ENCODE data around the gene WDR38.
"Not testable (repeated sequence)": the region's sequence is repeated elsewhere in the genome, so short reads cannot be mapped to it uniquely, and the experiment has no call there.

WDR38 gene

GRCh38 chr9:124834591-124834990, 18.7 kb upstream of the WDR38 start:
- DNase-seq (ENCODE audit: low spot score) = peak; percentile 36

GRCh38 chr9:124835026-124835557, 18.2 kb upstream of the WDR38 start:
- no peak for DNase-seq (ENCODE audit: low spot score)

GRCh38 chr9:124838132-124838531, 15.1 kb upstream of the WDR38 start:
- DNase-seq (ENCODE audit: low spot score) = not testable (repeated sequence)

- not testable (repeated sequence) for DNase-seq (ENCODE audit: low spot score)
Observed at GRCh38 chr9:124838567-124839275, 14.5 kb upstream of the WDR38 start.

- peak; percentile 50 for DNase-seq (ENCODE audit: low spot score)
Observed at GRCh38 chr9:124839612-124840299, 13.5 kb upstream of the WDR38 start.

GRCh38 chr9:124840300-124840833, 12.9 kb upstream of the WDR38 start:
- DNase-seq (ENCODE audit: low spot score) = no peak

GRCh38 chr9:124841075-124841821, 12.0 kb upstream of the WDR38 start:
- DNase-seq (ENCODE audit: low spot score) = no peak

- DNase-seq (ENCODE audit: low spot score) = no peak
Observed at GRCh38 chr9:124843456-124844034, 9.7 kb upstream of the WDR38 start.

- DNase-seq (ENCODE audit: low spot score) = no peak
Observed at GRCh38 chr9:124844291-124844690, 9.0 kb upstream of the WDR38 start.

- DNase-seq (ENCODE audit: low spot score) = not testable (repeated sequence)
Observed at GRCh38 chr9:124846467-124846866, 6.8 kb upstream of the WDR38 start.

- no peak for DNase-seq (ENCODE audit: low spot score)
Observed at GRCh38 chr9:124846969-124847368, 6.3 kb upstream of the WDR38 start.

- no peak for DNase-seq (ENCODE audit: low spot score)
Observed at GRCh38 chr9:124849801-124850200, 3.5 kb upstream of the WDR38 start.

GRCh38 chr9:124852121-124852828, 985 bp upstream of the WDR38 start:
- no peak for DNase-seq (ENCODE audit: low spot score)

- no peak for DNase-seq (ENCODE audit: low spot score)
Observed at GRCh38 chr9:124853605-124854143, 414 bp downstream of the WDR38 start.

- no peak for DNase-seq (ENCODE audit: low spot score)
Observed at GRCh38 chr9:124854161-124854560, 901 bp downstream of the WDR38 start.

GRCh38 chr9:124854822-124855221, 1.6 kb downstream of the WDR38 start:
- no peak for DNase-seq (ENCODE audit: low spot score)

GRCh38 chr9:124855566-124855943, 2.3 kb downstream of the WDR38 start:
- no peak for DNase-seq (ENCODE audit: low spot score)

- DNase-seq (ENCODE audit: low spot score) = peak; percentile 49
Observed at GRCh38 chr9:124855944-124856765, 2.9 kb downstream of the WDR38 start.

- no peak for DNase-seq (ENCODE audit: low spot score)
Observed at GRCh38 chr9:124857533-124858162, 4.4 kb downstream of the WDR38 start.

Measured in GM03348 (cell line).